ENCODE measurements around the gene GADD45G.

Gene GADD45G

GRCh38 chr9:89576404-89576839 lies 28.4 kb upstream of the GADD45G start:
- Histone ChIP-seq H3K4me3 (ENCODE audit: low read length) (no peak overlapping the region), H3K27me3 (ENCODE audit: control insufficient read depth, insufficient read depth, low read length) (no peaks in the 10 kb centered on the region), H3K27ac (ENCODE audit: low read length) (no peak overlapping the region), H3K36me3 (ENCODE audit: control insufficient read depth, low read depth, low read length) (no peaks in the 10 kb centered on the region), H3K4me1 (ENCODE audit: control insufficient read depth, low read depth, low read length) (no peaks in the 10 kb centered on the region), H3K9me3 (ENCODE audit: control insufficient read depth, low read depth, low read length) (no peaks in the 10 kb centered on the region), H3K9ac (ENCODE audit: low read length) (no peak overlapping the region)

- H3K4me3 ChIP-seq (ENCODE audit: low read length), result no peak overlapping the region
- H3K4me1 ChIP-seq (ENCODE audit: control insufficient read depth, low read depth, low read length), result no peaks in the 10 kb centered on the region
- H3K27ac ChIP-seq (ENCODE audit: low read length), result no peak overlapping the region
- H3K36me3 ChIP-seq (ENCODE audit: control insufficient read depth, low read depth, low read length), result no peaks in the 10 kb centered on the region
- no peaks in the 10 kb centered on the region for H3K27me3 ChIP-seq (ENCODE audit: control insufficient read depth, insufficient read depth, low read length)
- no peak overlapping the region for H3K9ac ChIP-seq (ENCODE audit: low read length)
- H3K9me3 ChIP-seq (ENCODE audit: control insufficient read depth, low read depth, low read length), result no peaks in the 10 kb centered on the region
Measured at GRCh38 chr9:89577363-89577762, 27.4 kb upstream of the GADD45G start.

- no peak overlapping the region for H3K9ac ChIP-seq (ENCODE audit: low read length)
- H3K4me1 ChIP-seq (ENCODE audit: control insufficient read depth, low read depth, low read length), result no peaks in the 10 kb centered on the region
- H3K4me3 ChIP-seq (ENCODE audit: low read length), result no peak overlapping the region
- H3K27me3 ChIP-seq (ENCODE audit: control insufficient read depth, insufficient read depth, low read length), result no peaks in the 10 kb centered on the region
- no peaks in the 10 kb centered on the region for H3K9me3 ChIP-seq (ENCODE audit: control insufficient read depth, low read depth, low read length)
- H3K27ac ChIP-seq (ENCODE audit: low read length), result no peak overlapping the region
- no peaks in the 10 kb centered on the region for H3K36me3 ChIP-seq (ENCODE audit: control insufficient read depth, low read depth, low read length)
Measured at GRCh38 chr9:89579741-89580385, 24.9 kb upstream of the GADD45G start.

GRCh38 chr9:89586311-89586710 lies 18.5 kb upstream of the GADD45G start:
- Histone ChIP-seq H3K9me3 (ENCODE audit: control insufficient read depth, low read depth, low read length) (no peaks in the 10 kb centered on the region), H3K36me3 (ENCODE audit: control insufficient read depth, low read depth, low read length) (no peaks in the 10 kb centered on the region), H3K9ac (ENCODE audit: low read length) (no peak overlapping the region), H3K27me3 (ENCODE audit: control insufficient read depth, insufficient read depth, low read length) (no peaks in the 10 kb centered on the region), H3K4me3 (ENCODE audit: low read length) (no peak overlapping the region), H3K4me1 (ENCODE audit: control insufficient read depth, low read depth, low read length) (no peaks in the 10 kb centered on the region), H3K27ac (ENCODE audit: low read length) (no peak overlapping the region)

GRCh38 chr9:89588271-89588879 lies 16.4 kb upstream of the GADD45G start:
- no peaks in the 10 kb centered on the region for H3K27me3 ChIP-seq (ENCODE audit: control insufficient read depth, insufficient read depth, low read length)
- no peak overlapping the region for H3K9ac ChIP-seq (ENCODE audit: low read length)
- no peak overlapping the region for H3K4me3 ChIP-seq (ENCODE audit: low read length)

GRCh38 chr9:89590415-89590814 lies 14.4 kb upstream of the GADD45G start:
- no peak overlapping the region for H3K9ac ChIP-seq (ENCODE audit: low read length)
- H3K9me3 ChIP-seq (ENCODE audit: control insufficient read depth, low read depth, low read length), result no peaks in the 10 kb centered on the region
- peaks cover 8% of the 10 kb centered on the region for H3K4me1 ChIP-seq (ENCODE audit: control insufficient read depth, low read depth, low read length)
- no peak overlapping the region for H3K27ac ChIP-seq (ENCODE audit: low read length)
- H3K4me3 ChIP-seq (ENCODE audit: low read length), result no peak overlapping the region
- H3K27me3 ChIP-seq (ENCODE audit: control insufficient read depth, insufficient read depth, low read length), result no peaks in the 10 kb centered on the region
- no peaks in the 10 kb centered on the region for H3K36me3 ChIP-seq (ENCODE audit: control insufficient read depth, low read depth, low read length)

More at GRCh38 chr9:89588271-89588879, 16.4 kb upstream of the GADD45G start:
- Histone ChIP-seq H3K27ac (ENCODE audit: low read length) (no peak overlapping the region), H3K9me3 (ENCODE audit: control insufficient read depth, low read depth, low read length) (no peaks in the 10 kb centered on the region), H3K4me1 (ENCODE audit: control insufficient read depth, low read depth, low read length) (peaks cover 4% of the 10 kb centered on the region), H3K36me3 (ENCODE audit: control insufficient read depth, low read depth, low read length) (no peaks in the 10 kb centered on the region)

GRCh38 chr9:89591274-89592212 lies 13.3 kb upstream of the GADD45G start:
- no peaks in the 10 kb centered on the region for H3K36me3 ChIP-seq (ENCODE audit: control insufficient read depth, low read depth, low read length)
- H3K9me3 ChIP-seq (ENCODE audit: control insufficient read depth, low read depth, low read length), result no peaks in the 10 kb centered on the region
- no peak overlapping the region for H3K4me3 ChIP-seq (ENCODE audit: low read length)
- H3K4me1 ChIP-seq (ENCODE audit: control insufficient read depth, low read depth, low read length), result peaks cover 8% of the 10 kb centered on the region
- no peak overlapping the region for H3K27ac ChIP-seq (ENCODE audit: low read length)
- H3K27me3 ChIP-seq (ENCODE audit: control insufficient read depth, insufficient read depth, low read length), result no peaks in the 10 kb centered on the region
- H3K9ac ChIP-seq (ENCODE audit: low read length), result no peak overlapping the region

- no peaks in the 10 kb centered on the region for H3K9me3 ChIP-seq (ENCODE audit: control insufficient read depth, low read depth, low read length)
- H3K4me3 ChIP-seq (ENCODE audit: low read length), result no peak overlapping the region
- peaks cover 8% of the 10 kb centered on the region for H3K4me1 ChIP-seq (ENCODE audit: control insufficient read depth, low read depth, low read length)
- H3K27me3 ChIP-seq (ENCODE audit: control insufficient read depth, insufficient read depth, low read length), result no peaks in the 10 kb centered on the region
- H3K9ac ChIP-seq (ENCODE audit: low read length), result no peak overlapping the region
- no peak overlapping the region for H3K27ac ChIP-seq (ENCODE audit: low read length)
- no peaks in the 10 kb centered on the region for H3K36me3 ChIP-seq (ENCODE audit: control insufficient read depth, low read depth, low read length)
Measured at GRCh38 chr9:89592213-89592815, 12.5 kb upstream of the GADD45G start.

GRCh38 chr9:89592963-89593726 lies 11.7 kb upstream of the GADD45G start:
- Histone ChIP-seq H3K27me3 (ENCODE audit: control insufficient read depth, insufficient read depth, low read length) (no peaks in the 10 kb centered on the region), H3K27ac (ENCODE audit: low read length) (no peak overlapping the region), H3K4me3 (ENCODE audit: low read length) (no peak overlapping the region), H3K36me3 (ENCODE audit: control insufficient read depth, low read depth, low read length) (no peaks in the 10 kb centered on the region), H3K9me3 (ENCODE audit: control insufficient read depth, low read depth, low read length) (no peaks in the 10 kb centered on the region), H3K9ac (ENCODE audit: low read length) (no peak overlapping the region), H3K4me1 (ENCODE audit: control insufficient read depth, low read depth, low read length) (peaks cover 8% of the 10 kb centered on the region)

GRCh38 chr9:89593727-89594427 lies 10.9 kb upstream of the GADD45G start:
- Histone ChIP-seq H3K9ac (ENCODE audit: low read length) (no peak overlapping the region), H3K27me3 (ENCODE audit: control insufficient read depth, insufficient read depth, low read length) (no peaks in the 10 kb centered on the region), H3K27ac (ENCODE audit: low read length) (no peak overlapping the region), H3K4me3 (ENCODE audit: low read length) (no peak overlapping the region), H3K36me3 (ENCODE audit: control insufficient read depth, low read depth, low read length) (no peaks in the 10 kb centered on the region), H3K4me1 (ENCODE audit: control insufficient read depth, low read depth, low read length) (peaks cover 8% of the 10 kb centered on the region), H3K9me3 (ENCODE audit: control insufficient read depth, low read depth, low read length) (no peaks in the 10 kb centered on the region)

All from iPS-18a (cell line).